Transverse colon (tissue), 4 donors: ENCODE measurements around the gene PDZD2. TPM values are rescaled to one million over a fixed set of nuclear protein-coding genes. Genes with fewer than 3 reads are reported as not detected.

Experiments used
- DNase-seq: peaks from one replicate; pipeline ENCODE4 v3.0.0-alpha.2; 2019
- H3K27ac ChIP-seq, 4 donors: fragments of 200-600 bp; sonication (generic); 2 replicates each; pipeline ENCODE4 v1.5.1; 2016 to 2018; ENCODE audit warnings: inconsistent platforms in 4 of 4
- H3K27me3 ChIP-seq: fragments of 200-600 bp; sonication (generic); 2 replicates; pipeline ENCODE4 v1.5.1; 2017; ENCODE audit warnings: inconsistent platforms
- H3K36me3 ChIP-seq, 4 donors: fragments of 200-600 bp; sonication (generic); 2 replicates each; pipeline ENCODE4 v1.5.1; 2017 to 2019; ENCODE audit warnings: inconsistent platforms in 4 of 4
- H3K4me1 ChIP-seq, 4 donors: fragments of 200-600 bp; sonication (generic); 2 replicates each; pipeline ENCODE4 v1.5.1; 2017 to 2020; ENCODE audit warnings: inconsistent platforms in 4 of 4
- H3K4me3 ChIP-seq, 4 donors: fragments of 200-600 bp; sonication (generic); 1 replicate in 1 of 4; 2 replicates in 3 of 4; pipeline versions ENCODE4 v1.5.1 to v1.6.1; 2017 to 2019; ENCODE audit warnings: inconsistent platforms in 4 of 4
- H3K9me3 ChIP-seq, 2 donors: fragments of 200-600 bp; sonication (generic); 2 replicates each; pipeline ENCODE4 v1.5.1; 2017 to 2019; ENCODE audit warnings: inconsistent platforms in 2 of 2
- CTCF ChIP-seq, 5 experiments: fragments of 200-600 bp in 3 of 5; fragments of 450-650 bp in 2 of 5; sonication (generic) in 3 of 5; IDR thresholded peaks; 1 replicate in 2 of 5; 2 replicates in 3 of 5; pipeline ENCODE4 v1.5.1; 2016 to 2017; ENCODE audit warnings: antibody characterized with exemption in 5 of 5, inconsistent platforms in 3 of 5, mild to moderate bottlenecking in 2 of 5, moderate library complexity in 1 of 5
- EP300 ChIP-seq: sonication (generic); formaldehyde crosslinking; IDR thresholded peaks from one replicate; pipeline ENCODE4 v1.6.1; 2017; ENCODE audit warnings: antibody characterized with exemption, low read depth
- POLR2A ChIP-seq: fragments of 450-650 bp; IDR thresholded peaks from one replicate; pipeline ENCODE4 v1.6.1; 2016; ENCODE audit warnings: antibody characterized with exemption, mild to moderate bottlenecking, moderate library complexity
- POLR2AphosphoS5 ChIP-seq, 3 donors: sonication (generic); formaldehyde crosslinking; IDR thresholded peaks; one replicate each; pipeline ENCODE4 v1.6.1; 2016; ENCODE audit warnings: antibody characterized with exemption in 3 of 3
- WGBS, 2 donors: methylation state at CpG; one replicate each; pipeline ENCODE4 v1.1.5; 2018; ENCODE audit warnings: low coverage in 1 of 2; 5-methylcytosine and 5-hydroxymethylcytosine counted together
- in situ Hi-C, 4 donors: fragments of 200-750 bp; cut with MboI; loops; one replicate each; pipeline versions ENCODE4 v1.15.0 to v1.15.1; 2017; ENCODE audit warnings: low sequenced_read_pairs in 3 of 4, low pct_ligation_motif_present in 1 of 4, low pct_unique_long_range_greater_than_20kb in 1 of 4
- intact Hi-C: fragments of 100-400 bp; cut with DNase I; formaldehyde crosslinking; loops from one replicate; pipeline ENCODE4 v1.15.1; 2023; ENCODE audit warnings: low total_unique reads
- total RNA-seq, 4 donors: library from RNA; depleted of rRNA; stranded (reverse); fragments of >200 nt; gene quantifications; one replicate each; pipeline ENCODE4 v1.1.0, GENCODE V29; 2016

PDZD2 gene
- total RNA-seq, 4 donors from 2014 or later: 2.0 to 3.7 (median 2.8) TPM

DNA sequence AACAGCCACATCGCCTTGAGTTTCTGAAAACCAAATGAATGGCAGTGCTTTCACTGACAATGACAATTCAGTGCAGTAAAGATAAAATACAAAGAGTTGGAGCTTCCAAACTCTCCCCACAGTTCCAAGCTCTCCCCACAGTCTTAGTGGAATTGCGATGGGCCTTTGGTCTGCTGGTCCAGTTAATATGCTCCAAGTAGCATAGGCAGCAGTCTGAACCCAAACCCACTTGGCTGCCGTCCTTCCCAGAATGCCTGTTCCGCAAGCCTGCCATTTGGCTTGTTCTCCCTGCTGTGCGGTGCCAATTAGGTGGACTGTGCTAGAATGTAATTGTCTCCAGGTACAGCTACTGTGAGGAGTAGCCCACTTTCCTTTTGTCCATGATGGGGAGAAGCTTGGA is 285.1 kb downstream of the PDZD2 start:
- WGBS, 2 donors: 97% methylated on average over 5 of the region's 5 CpGs; no CpG with 5 or more reads in 1 of the 2 donors
- no peaks in the 10 kb centered on the region for H3K4me1 ChIP-seq
- in situ Hi-C loops (no loop called here), intact Hi-C loops (no loop called here)
- no peak for DNase-seq
- H3K27ac ChIP-seq: no peak overlapping the region
- no peaks in the 10 kb centered on the region for H3K27me3 ChIP-seq
- TF ChIP-seq POLR2A (no peak), POLR2AphosphoS5 (IDR thresholded peaks at IDR 0.05) (no peak), EP300 (no peak), CTCF (IDR thresholded peaks at IDR 0.05) (no peak)
- no peak overlapping the region for H3K4me3 ChIP-seq
- H3K36me3 ChIP-seq: no peaks in the 10 kb centered on the region
- no peaks in the 10 kb centered on the region for H3K9me3 ChIP-seq

DNA sequence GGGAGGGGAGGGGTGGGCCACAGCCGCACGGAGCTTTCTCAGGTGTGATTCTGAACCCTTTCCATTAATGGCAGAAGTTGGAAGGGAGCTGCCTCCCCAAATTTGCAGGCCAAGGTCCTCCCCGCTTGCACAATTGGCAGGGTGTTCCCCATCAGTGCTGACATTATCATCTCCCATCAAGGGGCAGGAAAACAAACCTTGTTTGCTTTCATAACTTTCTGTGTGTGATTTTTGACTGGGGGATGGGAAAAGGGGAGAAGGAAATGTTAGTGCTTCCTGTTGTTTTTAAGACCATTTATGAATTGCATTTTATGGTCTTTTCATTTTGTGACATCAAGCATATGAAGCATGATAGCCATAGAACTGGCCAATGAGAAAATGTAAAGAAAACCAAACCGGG is 292.9 kb downstream of the PDZD2 start:
- intact Hi-C loops: no loop called here

GRCh38 chr5:31934156-31934555 is 295.2 kb downstream of the PDZD2 start:
- Histone ChIP-seq H3K27me3 (no peaks in the 10 kb centered on the region), H3K27ac (no peak overlapping the region), H3K4me3 (no peak overlapping the region), H3K36me3 (no peaks in the 10 kb centered on the region), H3K9me3 (no peaks in the 10 kb centered on the region), H3K4me1 (peaks cover 0 to 10% (median 0%) of the 10 kb centered on the region in 4 donors)
- intact Hi-C loops (no loop called here), in situ Hi-C loops (no loop called here)
- no peak for DNase-seq
- WGBS, 2 donors: 81 to 82% methylated on average over 4 of the region's 4 CpGs
- TF ChIP-seq EP300 (no peak), POLR2AphosphoS5 (IDR thresholded peaks at IDR 0.05) (no peak), POLR2A (no peak), CTCF (IDR thresholded peaks at IDR 0.05) (no peak)

More for the DNA sequence above, 292.9 kb downstream of the PDZD2 start:
- no peak overlapping the region for H3K27ac ChIP-seq
- H3K36me3 ChIP-seq: no peaks in the 10 kb centered on the region
- 82% methylated on average over 4 of the region's 4 CpGs; no CpG with 5 or more reads in 1 of the 2 donors for WGBS, 2 donors
- no peaks in the 10 kb centered on the region for H3K9me3 ChIP-seq
- in situ Hi-C loops: no loop called here
- no peak for TF ChIP-seq POLR2AphosphoS5 (IDR thresholded peaks at IDR 0.05)
- TF ChIP-seq CTCF (IDR thresholded peaks at IDR 0.05): no peak
- TF ChIP-seq POLR2A: no peak
- no peaks in the 10 kb centered on the region for H3K27me3 ChIP-seq
- no peak for DNase-seq
- H3K4me1 ChIP-seq: peaks cover 0 to 10% (median 0%) of the 10 kb centered on the region in 4 donors
- H3K4me3 ChIP-seq: no peak overlapping the region

GRCh38 chr5:31935496-31936369 is 296.8 kb downstream of the PDZD2 start:
- intact Hi-C loops: no loop called here
- no peak overlapping the region for H3K4me3 ChIP-seq

More at GRCh38 chr5:31935496-31936369, 296.8 kb downstream of the PDZD2 start:
- WGBS, 2 donors: 43 to 47% methylated on average over 3 to 10 of the region's 10 CpGs
- Histone ChIP-seq H3K27ac (peak overlapping the region in 1 of 4 donors; percentile 24), H3K4me1 (peaks cover 0 to 10% (median 0%) of the 10 kb centered on the region in 4 donors), H3K27me3 (no peaks in the 10 kb centered on the region), H3K9me3 (no peaks in the 10 kb centered on the region), H3K36me3 (no peaks in the 10 kb centered on the region)
- TF ChIP-seq POLR2AphosphoS5 (IDR thresholded peaks at IDR 0.05): no peak
- TF ChIP-seq CTCF (IDR thresholded peaks at IDR 0.05): no peak
- no peak for TF ChIP-seq EP300
- TF ChIP-seq POLR2A: no peak
- no peak for DNase-seq
- in situ Hi-C loops: no loop called here
